OCI-LY3 (cell line): ENCODE data around the gene CTSE.

Source experiments
- EZH2phosphoT487 ChIP-seq: fragments of 200-600 bp; shearing (Covaris generic); IDR thresholded peaks from 2 replicates; pipeline ENCODE4 v1.6.1; 2018; ENCODE audit warnings: antibody characterized with exemption, mixed run types, low read depth
- TF ChIP-seq, protein P1 (sequence below): fragments of 200-600, 300-600 bp; sonication (generic); IDR thresholded peaks from 2 replicates; pipeline ENCODE4 v1.5.1; 2014; ENCODE audit warnings: antibody characterized with exemption, low read length, low read depth

DNA sequence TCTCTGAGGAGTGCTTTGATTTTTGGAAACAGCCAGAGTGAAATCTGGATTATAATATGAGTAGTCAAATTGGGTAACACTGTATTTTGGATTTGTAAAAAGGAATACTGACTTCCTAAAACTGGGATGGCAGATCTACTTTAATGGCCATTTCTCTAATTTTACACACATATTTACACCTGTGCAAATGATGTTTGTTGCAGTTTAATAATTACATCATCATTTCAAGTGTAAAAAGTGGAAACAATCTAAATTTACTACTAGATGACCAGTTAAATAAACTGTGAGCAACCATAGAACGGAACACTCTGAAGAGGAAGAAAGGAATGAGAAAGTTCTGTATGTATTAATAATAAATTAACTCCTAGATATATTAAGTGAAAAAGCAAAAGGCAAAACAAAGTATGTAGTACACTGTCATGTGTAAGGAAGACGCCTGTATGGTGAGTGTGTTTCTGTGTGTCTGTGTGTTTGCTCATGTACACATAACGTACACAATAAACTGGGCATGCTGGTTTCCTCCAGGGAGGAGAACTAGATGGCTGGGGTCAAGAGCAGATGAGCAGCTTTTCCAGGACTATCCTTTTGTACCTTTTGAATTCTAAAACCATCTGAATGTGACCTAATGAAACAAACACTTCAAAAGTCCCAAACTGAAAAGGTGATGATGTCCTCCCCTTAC lies 26.4 kb upstream of the CTSE start:
- TF ChIP-seq, protein P1, sequence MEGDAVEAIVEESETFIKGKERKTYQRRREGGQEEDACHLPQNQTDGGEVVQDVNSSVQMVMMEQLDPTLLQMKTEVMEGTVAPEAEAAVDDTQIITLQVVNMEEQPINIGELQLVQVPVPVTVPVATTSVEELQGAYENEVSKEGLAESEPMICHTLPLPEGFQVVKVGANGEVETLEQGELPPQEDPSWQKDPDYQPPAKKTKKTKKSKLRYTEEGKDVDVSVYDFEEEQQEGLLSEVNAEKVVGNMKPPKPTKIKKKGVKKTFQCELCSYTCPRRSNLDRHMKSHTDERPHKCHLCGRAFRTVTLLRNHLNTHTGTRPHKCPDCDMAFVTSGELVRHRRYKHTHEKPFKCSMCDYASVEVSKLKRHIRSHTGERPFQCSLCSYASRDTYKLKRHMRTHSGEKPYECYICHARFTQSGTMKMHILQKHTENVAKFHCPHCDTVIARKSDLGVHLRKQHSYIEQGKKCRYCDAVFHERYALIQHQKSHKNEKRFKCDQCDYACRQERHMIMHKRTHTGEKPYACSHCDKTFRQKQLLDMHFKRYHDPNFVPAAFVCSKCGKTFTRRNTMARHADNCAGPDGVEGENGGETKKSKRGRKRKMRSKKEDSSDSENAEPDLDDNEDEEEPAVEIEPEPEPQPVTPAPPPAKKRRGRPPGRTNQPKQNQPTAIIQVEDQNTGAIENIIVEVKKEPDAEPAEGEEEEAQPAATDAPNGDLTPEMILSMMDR: no peak
- no peak for TF ChIP-seq EZH2phosphoT487
